Measurements from ENCODE around the gene ZNF343.

GRCh38 chr20:2557873-2558580 lies 49.3 kb upstream of the ZNF343 start:
- TF ChIP-seq CTCF (IDR thresholded peaks at IDR 0.05) (no peak), POLR2A (IDR thresholded peaks at IDR 0.05) (no peak)
